ES-I3 (cell line): Measurements from ENCODE around the gene UGDH.
"Not testable (repeated sequence)": the region's sequence is repeated elsewhere in the genome, so short reads cannot be mapped to it uniquely, and the experiment has no call there.

ENCODE experiments used
- H3K36me3 ChIP-seq: 2 replicates; pipeline ENCODE4 v1.6.1; 2013; ENCODE audit warnings: mild to moderate bottlenecking, low read length, control low read depth, moderate library complexity; ENCODE audit not compliant: insufficient read depth
- H3K4me1 ChIP-seq: 2 replicates; pipeline ENCODE4 v1.6.1; 2013; ENCODE audit warnings: mild to moderate bottlenecking, control low read depth, low read length; ENCODE audit not compliant: insufficient read depth
- H3K9ac ChIP-seq: 2 replicates; pipeline ENCODE4 v1.6.1; 2013; ENCODE audit warnings: low read depth, mild to moderate bottlenecking, low read length, moderate library complexity
- H3K9me3 ChIP-seq: 2 replicates; pipeline ENCODE4 v1.6.1; 2013; ENCODE audit warnings: mild to moderate bottlenecking, low read length, moderate library complexity; ENCODE audit not compliant: control insufficient read depth, insufficient read depth

The UGDH gene

DNA sequence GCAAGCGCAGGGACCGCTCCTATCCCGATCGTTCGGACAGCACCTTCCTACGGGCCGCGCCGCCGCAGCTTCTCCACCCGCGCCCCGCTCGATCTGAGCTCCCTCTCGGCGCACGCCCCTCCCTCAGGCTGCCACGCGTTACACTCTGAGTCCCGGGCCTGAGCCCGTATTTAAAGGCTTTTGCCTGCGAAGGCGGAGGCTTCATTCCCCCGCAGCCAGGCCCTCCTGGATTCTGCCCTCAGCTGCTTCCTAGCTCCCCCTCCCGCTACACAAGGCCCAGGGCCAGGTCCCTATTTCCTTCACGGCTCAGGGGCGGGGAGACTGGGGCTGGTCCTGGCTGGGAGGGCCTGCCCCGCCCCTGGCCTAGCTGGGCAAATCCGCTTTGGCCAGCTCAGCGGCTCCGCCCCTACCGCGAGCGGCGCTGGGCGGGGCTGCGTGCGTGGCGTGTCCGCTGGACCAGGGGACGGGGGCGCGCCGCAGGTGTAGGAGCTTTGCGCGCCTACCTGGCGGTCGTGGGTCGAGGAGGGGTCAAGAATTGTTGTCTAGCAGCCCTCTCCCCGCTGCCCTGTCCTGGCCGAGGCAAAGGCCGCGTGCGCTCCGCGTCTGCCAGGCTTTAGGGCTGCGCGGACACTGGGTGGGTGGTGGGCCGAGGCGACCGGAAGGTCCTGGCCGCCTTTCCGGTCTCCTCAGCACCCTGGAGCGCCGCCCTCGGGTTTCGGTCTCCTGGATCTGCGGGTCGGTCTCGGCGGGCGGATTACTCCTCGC lies at the start of gene UGDH:
TSS of gene UGDH (minus strand) at position 144 of the 765 bp plus-strand sequence. CDS start 5,927 bp downstream, outside the sequence.
- H3K9ac ChIP-seq = peak within 1 kb of the TSS; percentile 90
- peaks cover 21% of the 10 kb centered on the region for H3K9me3 ChIP-seq
- peaks cover 2% of the 10 kb centered on the region; the same call in 1 of the 2 replicates for H3K4me1 ChIP-seq
- H3K36me3 ChIP-seq = peaks cover 9% of the 10 kb centered on the region; the same call in 1 of the 2 replicates

DNA sequence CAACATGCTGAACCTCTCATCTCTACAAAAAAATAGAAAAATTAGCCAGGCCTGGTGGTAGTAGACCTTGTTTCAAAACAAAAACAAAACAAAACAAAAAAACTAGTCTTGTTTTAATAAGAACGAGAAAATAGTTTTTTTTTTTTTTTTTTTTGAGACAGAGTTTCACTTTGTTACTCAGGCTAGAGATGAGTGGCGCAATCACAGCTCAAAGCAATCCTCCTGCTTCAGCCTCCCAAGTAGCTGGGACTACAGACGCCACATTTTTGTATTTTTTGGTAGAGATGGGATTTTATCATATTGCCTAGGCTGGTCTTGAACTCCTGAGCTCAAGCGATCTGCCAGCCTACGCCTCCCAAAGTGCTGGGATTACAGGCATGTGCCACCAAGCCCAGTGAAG lies 47.7 kb upstream of the UGDH start:
- Histone ChIP-seq H3K9ac (no peak overlapping the region), H3K9me3 (no peaks in the 10 kb centered on the region; the same call in none of the 2 replicates), H3K36me3 (no peaks in the 10 kb centered on the region), H3K4me1 (no peaks in the 10 kb centered on the region)

- Histone ChIP-seq H3K9ac (no peak overlapping the region), H3K4me1 (no peaks in the 10 kb centered on the region), H3K36me3 (no peaks in the 10 kb centered on the region), H3K9me3 (no peaks in the 10 kb centered on the region)
Observed at GRCh38 chr4:39571504-39571903, 44.3 kb upstream of the UGDH start.

DNA sequence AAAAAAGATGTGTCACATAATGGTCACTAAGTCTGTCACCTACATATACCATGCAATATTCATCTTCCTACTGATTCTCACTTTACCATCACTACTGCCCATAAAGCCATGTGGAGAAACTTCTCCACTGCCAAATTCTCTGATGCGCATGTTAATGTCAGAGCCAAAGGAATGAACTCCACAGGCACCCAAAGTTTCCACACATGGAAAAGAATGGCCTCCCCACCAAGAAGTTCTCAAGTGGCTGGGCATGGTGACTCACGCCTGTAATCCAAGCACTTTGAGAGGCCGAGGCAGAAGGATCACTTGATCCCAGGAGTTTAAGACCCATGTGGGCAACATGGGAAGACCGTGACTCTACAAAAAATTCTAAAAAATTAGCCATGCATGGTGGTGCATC lies 43.8 kb upstream of the UGDH start:
- no peaks in the 10 kb centered on the region for H3K4me1 ChIP-seq
- H3K9me3 ChIP-seq = 0 out of 2 replicates have a peak, but pooled peaks cover 4% of the 10 kb centered on the region
- H3K9ac ChIP-seq = no peak overlapping the region
- H3K36me3 ChIP-seq = no peaks in the 10 kb centered on the region

GRCh38 chr4:39569209-39569608 lies 42.0 kb upstream of the UGDH start:
- H3K4me1 ChIP-seq = no peaks in the 10 kb centered on the region
- no peaks in the 10 kb centered on the region for H3K36me3 ChIP-seq
- 0 out of 2 replicates have a peak, but pooled peaks cover 10% of the 10 kb centered on the region for H3K9me3 ChIP-seq
- H3K9ac ChIP-seq = no peak overlapping the region

GRCh38 chr4:39568805-39569204 lies 41.6 kb upstream of the UGDH start:
- 0 out of 2 replicates have a peak, but pooled peaks cover 10% of the 10 kb centered on the region for H3K9me3 ChIP-seq
- H3K4me1 ChIP-seq = no peaks in the 10 kb centered on the region
- H3K36me3 ChIP-seq = no peaks in the 10 kb centered on the region
- no peak overlapping the region for H3K9ac ChIP-seq

GRCh38 chr4:39565878-39566600 lies 38.8 kb upstream of the UGDH start:
- Histone ChIP-seq H3K4me1 (no peaks in the 10 kb centered on the region), H3K9me3 (0 out of 2 replicates have a peak, but pooled peaks cover 10% of the 10 kb centered on the region), H3K9ac (no peak overlapping the region), H3K36me3 (no peaks in the 10 kb centered on the region)

- H3K4me1 ChIP-seq = no peaks in the 10 kb centered on the region
- H3K36me3 ChIP-seq = no peaks in the 10 kb centered on the region
- H3K9me3 ChIP-seq = 0 out of 2 replicates have a peak, but pooled peaks cover 10% of the 10 kb centered on the region
- H3K9ac ChIP-seq = no peak overlapping the region
Observed at GRCh38 chr4:39563346-39563847, 36.2 kb upstream of the UGDH start.

- Histone ChIP-seq H3K4me1 (no peaks in the 10 kb centered on the region), H3K9me3 (0 out of 2 replicates have a peak, but pooled peaks cover 10% of the 10 kb centered on the region), H3K36me3 (no peaks in the 10 kb centered on the region), H3K9ac (no peak overlapping the region)
Observed at GRCh38 chr4:39562792-39563191, 35.6 kb upstream of the UGDH start.

DNA sequence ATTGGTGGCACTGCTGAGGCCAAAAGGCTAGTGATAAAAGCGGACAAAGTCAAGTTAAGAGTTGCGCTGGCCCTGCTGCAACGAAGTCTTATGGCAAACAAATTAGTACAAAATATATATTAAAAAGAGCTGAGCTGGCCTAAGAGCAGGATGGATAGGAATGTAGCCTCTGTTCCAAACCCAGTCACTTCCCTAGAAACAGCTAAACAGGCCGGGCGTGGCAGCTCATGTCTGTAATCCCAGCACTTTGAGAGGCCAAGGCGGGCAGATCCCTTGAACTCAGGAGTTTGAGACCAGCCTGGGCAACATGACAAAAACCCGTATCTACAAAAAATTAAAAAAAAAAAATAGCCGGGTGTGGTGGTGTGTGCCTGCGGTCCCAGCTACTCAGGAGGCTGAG lies 32.4 kb upstream of the UGDH start:
- no peaks in the 10 kb centered on the region for H3K9me3 ChIP-seq
- H3K36me3 ChIP-seq = no peaks in the 10 kb centered on the region
- H3K4me1 ChIP-seq = no peaks in the 10 kb centered on the region
- no peak overlapping the region for H3K9ac ChIP-seq

DNA sequence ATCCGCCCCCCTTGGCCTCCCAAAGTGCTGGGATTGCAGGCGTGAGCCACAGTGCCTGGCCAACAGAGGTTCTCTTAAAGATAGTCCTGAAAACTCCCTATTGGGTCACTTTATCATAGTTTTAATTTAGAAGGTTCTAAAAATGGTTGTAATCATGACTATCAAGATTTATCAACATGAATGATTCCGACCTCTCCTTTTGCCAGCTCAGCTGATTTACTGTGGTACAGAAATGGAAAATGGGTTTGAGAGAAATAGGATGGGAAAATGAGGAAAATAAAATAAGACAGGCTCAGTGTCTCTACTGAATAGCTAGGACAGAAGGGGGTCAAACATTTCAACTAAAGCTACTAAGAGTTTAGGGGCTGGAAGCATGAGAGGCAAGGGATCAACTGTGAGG lies 28.2 kb upstream of the UGDH start:
- H3K9ac ChIP-seq = no peak overlapping the region

GRCh38 chr4:39548425-39549067 lies 21.3 kb upstream of the UGDH start:
- Histone ChIP-seq H3K9ac (no peak overlapping the region), H3K9me3 (no peaks in the 10 kb centered on the region), H3K36me3 (no peaks in the 10 kb centered on the region), H3K4me1 (no peaks in the 10 kb centered on the region)

More for the DNA sequence above, 28.2 kb upstream of the UGDH start:
- Histone ChIP-seq H3K9me3 (no peaks in the 10 kb centered on the region), H3K4me1 (no peaks in the 10 kb centered on the region), H3K36me3 (no peaks in the 10 kb centered on the region)

GRCh38 chr4:39544580-39545315 lies 17.5 kb upstream of the UGDH start:
- H3K9me3 ChIP-seq = no peaks in the 10 kb centered on the region
- H3K4me1 ChIP-seq = no peaks in the 10 kb centered on the region

DNA sequence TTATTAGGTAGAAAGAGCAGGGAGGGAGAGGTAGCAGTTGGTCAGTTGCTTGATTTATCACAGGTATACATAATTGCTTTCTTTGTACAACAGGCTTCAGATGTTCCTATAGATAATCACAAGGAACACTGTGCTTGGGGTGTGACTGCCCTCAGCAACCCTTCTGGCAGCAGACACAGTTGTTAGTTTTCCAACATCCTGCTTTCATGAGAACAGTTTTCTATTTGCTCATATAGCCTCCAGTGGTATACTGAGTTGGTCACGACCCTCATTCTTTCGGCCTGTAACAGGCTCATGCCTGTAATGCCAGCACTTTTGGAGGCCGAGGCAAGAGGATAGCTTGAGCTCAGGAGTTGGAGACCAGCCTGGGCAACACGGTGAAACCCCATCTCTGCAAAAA lies 16.8 kb upstream of the UGDH start:
- not testable (repeated sequence) for H3K9me3 ChIP-seq, H3K4me1 ChIP-seq, H3K9ac ChIP-seq, H3K36me3 ChIP-seq

More at GRCh38 chr4:39544580-39545315, 17.5 kb upstream of the UGDH start:
- Histone ChIP-seq H3K9ac (no peak overlapping the region), H3K36me3 (no peaks in the 10 kb centered on the region)
